WTC11 (cell line): ENCODE results near the gene CD4. TPM values are rescaled to one million over a fixed set of nuclear protein-coding genes. Genes with fewer than 3 reads are reported as not detected.

ENCODE experiments used
- ATAC-seq: fragments of 200-7000 bp; cut with Tn5 transposase; 2 replicates; pipeline ENCODE4 v1.10.0; 2021; ENCODE audit warnings: mild to moderate bottlenecking, moderate library complexity
- CTCF ChIA-PET: fragments of 300-600 bp; sonication (Branson Sonifier 250); formaldehyde crosslinking; loops from one replicate; lab custom pipeline; 2021; ENCODE audit warnings: antibody characterized with exemption; lab: Charles Lee
- POLR2A ChIA-PET: fragments of 350-600 bp; sonication (Branson Sonifier 250); formaldehyde crosslinking; loops from one replicate; lab custom pipeline; 2021; ENCODE audit warnings: antibody characterized with exemption; lab: Charles Lee
- DNase-seq: peaks from one replicate; pipeline ENCODE4 v3.0.0; 2021; ENCODE audit warnings: low spot score
- H3K27ac Mint-ChIP-seq: 2 replicates; pipeline ENCODE4 v1.8.0; 2021; ENCODE audit warnings: mixed read lengths
- H3K27me3 Mint-ChIP-seq: 2 replicates; pipeline ENCODE4 v1.8.0; 2021; ENCODE audit warnings: low read depth, mild to moderate bottlenecking, moderate library complexity, mixed read lengths
- H3K36me3 Mint-ChIP-seq: 2 replicates; pipeline ENCODE4 v1.8.0; 2021; ENCODE audit warnings: mixed read lengths
- H3K4me1 Mint-ChIP-seq: 2 replicates; pipeline ENCODE4 v1.8.0; 2022; ENCODE audit warnings: mixed read lengths
- H3K4me3 Mint-ChIP-seq: 2 replicates; pipeline ENCODE4 v1.8.0; 2021; ENCODE audit warnings: mild to moderate bottlenecking, moderate library complexity, mixed read lengths
- H3K9me3 Mint-ChIP-seq: 2 replicates; pipeline ENCODE4 v1.8.0; 2021; ENCODE audit warnings: mixed read lengths
- ELF4 ChIP-seq: sonication (generic); formaldehyde crosslinking; IDR thresholded peaks from 2 replicates; pipeline ENCODE4 v1.8.1; 2022; ENCODE audit warnings: low read depth, mild to moderate bottlenecking, moderate library complexity, missing genetic modification reagents
- ESRRA ChIP-seq: sonication (generic); formaldehyde crosslinking; IDR thresholded peaks from 2 replicates; pipeline ENCODE4 v1.8.1; 2022; ENCODE audit warnings: mild to moderate bottlenecking, missing genetic modification reagents, borderline replicate concordance
- JUN ChIP-seq: sonication (generic); formaldehyde crosslinking; IDR thresholded peaks from 2 replicates; pipeline ENCODE4 v1.8.0; 2023; ENCODE audit warnings: mild to moderate bottlenecking, missing genetic modification reagents
- KAT7 ChIP-seq: sonication (generic); formaldehyde crosslinking; IDR thresholded peaks from 2 replicates; pipeline ENCODE4 v1.8.1; 2023; ENCODE audit warnings: missing genetic modification reagents, mild to moderate bottlenecking, borderline replicate concordance
- SMAD3 ChIP-seq: sonication (generic); formaldehyde crosslinking; IDR thresholded peaks from 2 replicates; pipeline ENCODE4 v1.8.0; 2022; ENCODE audit warnings: missing genetic modification reagents, mild to moderate bottlenecking, borderline replicate concordance
- SMAD4 ChIP-seq: sonication (generic); formaldehyde crosslinking; IDR thresholded peaks from 2 replicates; pipeline ENCODE4 v1.8.0; 2022; ENCODE audit warnings: mild to moderate bottlenecking, missing genetic modification reagents
- ZBTB21 ChIP-seq: sonication (generic); formaldehyde crosslinking; IDR thresholded peaks from 2 replicates; pipeline ENCODE4 v1.8.1; 2023; ENCODE audit warnings: mild to moderate bottlenecking, missing genetic modification reagents, borderline replicate concordance
- ZNF671 ChIP-seq: fragments of 250-450 bp; sonication (Bioruptor Pico); IDR thresholded peaks from 2 replicates; pipeline ENCODE4 v1.8.0; 2021; ENCODE audit warnings: mild to moderate bottlenecking
- total RNA-seq: library from RNA; stranded (reverse); gene quantifications from 3 replicates; pipeline ENCODE4 v1.2.3, GENCODE V29; 2021
- TF ChIP-seq, protein P1 (sequence below): sonication (generic); formaldehyde crosslinking; IDR thresholded peaks from 2 replicates; pipeline ENCODE4 v1.8.0; 2022; ENCODE audit warnings: missing genetic modification reagents
- TF ChIP-seq, protein P2 (sequence below): sonication (generic); formaldehyde crosslinking; conservative IDR thresholded peaks from 2 replicates; pipeline ENCODE4 v1.8.1; 2023; ENCODE audit warnings: mild to moderate bottlenecking, low read depth, missing genetic modification reagents, moderate library complexity
- TF ChIP-seq, protein P3 (sequence below): sonication (generic); formaldehyde crosslinking; IDR thresholded peaks from 2 replicates; pipeline ENCODE4 v1.8.0; 2023; ENCODE audit warnings: missing genetic modification reagents
- TF ChIP-seq, protein P4 (sequence below): fragments of 250-450 bp; sonication (Bioruptor Pico); conservative IDR thresholded peaks from 2 replicates; pipeline ENCODE4 v1.9.0; 2021; ENCODE audit warnings: mild to moderate bottlenecking

Gene CD4
- total RNA-seq, 1 experiment from 2014 or later: 2.5 TPM

- TF ChIP-seq ELF4 (no peak), ZNF671 (CRISPR knock-in tag) (no peak), JUN (no peak)
- TF ChIP-seq, protein P1, sequence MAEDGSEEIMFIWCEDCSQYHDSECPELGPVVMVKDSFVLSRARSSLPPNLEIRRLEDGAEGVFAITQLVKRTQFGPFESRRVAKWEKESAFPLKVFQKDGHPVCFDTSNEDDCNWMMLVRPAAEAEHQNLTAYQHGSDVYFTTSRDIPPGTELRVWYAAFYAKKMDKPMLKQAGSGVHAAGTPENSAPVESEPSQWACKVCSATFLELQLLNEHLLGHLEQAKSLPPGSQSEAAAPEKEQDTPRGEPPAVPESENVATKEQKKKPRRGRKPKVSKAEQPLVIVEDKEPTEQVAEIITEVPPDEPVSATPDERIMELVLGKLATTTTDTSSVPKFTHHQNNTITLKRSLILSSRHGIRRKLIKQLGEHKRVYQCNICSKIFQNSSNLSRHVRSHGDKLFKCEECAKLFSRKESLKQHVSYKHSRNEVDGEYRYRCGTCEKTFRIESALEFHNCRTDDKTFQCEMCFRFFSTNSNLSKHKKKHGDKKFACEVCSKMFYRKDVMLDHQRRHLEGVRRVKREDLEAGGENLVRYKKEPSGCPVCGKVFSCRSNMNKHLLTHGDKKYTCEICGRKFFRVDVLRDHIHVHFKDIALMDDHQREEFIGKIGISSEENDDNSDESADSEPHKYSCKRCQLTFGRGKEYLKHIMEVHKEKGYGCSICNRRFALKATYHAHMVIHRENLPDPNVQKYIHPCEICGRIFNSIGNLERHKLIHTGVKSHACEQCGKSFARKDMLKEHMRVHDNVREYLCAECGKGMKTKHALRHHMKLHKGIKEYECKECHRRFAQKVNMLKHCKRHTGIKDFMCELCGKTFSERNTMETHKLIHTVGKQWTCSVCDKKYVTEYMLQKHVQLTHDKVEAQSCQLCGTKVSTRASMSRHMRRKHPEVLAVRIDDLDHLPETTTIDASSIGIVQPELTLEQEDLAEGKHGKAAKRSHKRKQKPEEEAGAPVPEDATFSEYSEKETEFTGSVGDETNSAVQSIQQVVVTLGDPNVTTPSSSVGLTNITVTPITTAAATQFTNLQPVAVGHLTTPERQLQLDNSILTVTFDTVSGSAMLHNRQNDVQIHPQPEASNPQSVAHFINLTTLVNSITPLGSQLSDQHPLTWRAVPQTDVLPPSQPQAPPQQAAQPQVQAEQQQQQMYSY: no peak
- TF ChIP-seq, protein P2, sequence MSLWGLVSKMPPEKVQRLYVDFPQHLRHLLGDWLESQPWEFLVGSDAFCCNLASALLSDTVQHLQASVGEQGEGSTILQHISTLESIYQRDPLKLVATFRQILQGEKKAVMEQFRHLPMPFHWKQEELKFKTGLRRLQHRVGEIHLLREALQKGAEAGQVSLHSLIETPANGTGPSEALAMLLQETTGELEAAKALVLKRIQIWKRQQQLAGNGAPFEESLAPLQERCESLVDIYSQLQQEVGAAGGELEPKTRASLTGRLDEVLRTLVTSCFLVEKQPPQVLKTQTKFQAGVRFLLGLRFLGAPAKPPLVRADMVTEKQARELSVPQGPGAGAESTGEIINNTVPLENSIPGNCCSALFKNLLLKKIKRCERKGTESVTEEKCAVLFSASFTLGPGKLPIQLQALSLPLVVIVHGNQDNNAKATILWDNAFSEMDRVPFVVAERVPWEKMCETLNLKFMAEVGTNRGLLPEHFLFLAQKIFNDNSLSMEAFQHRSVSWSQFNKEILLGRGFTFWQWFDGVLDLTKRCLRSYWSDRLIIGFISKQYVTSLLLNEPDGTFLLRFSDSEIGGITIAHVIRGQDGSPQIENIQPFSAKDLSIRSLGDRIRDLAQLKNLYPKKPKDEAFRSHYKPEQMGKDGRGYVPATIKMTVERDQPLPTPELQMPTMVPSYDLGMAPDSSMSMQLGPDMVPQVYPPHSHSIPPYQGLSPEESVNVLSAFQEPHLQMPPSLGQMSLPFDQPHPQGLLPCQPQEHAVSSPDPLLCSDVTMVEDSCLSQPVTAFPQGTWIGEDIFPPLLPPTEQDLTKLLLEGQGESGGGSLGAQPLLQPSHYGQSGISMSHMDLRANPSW (CRISPR knock-in tag): no peak
Measured at GRCh38 chr12:6799147-6799546, 9.8 kb downstream of the CD4 start (continued).

- CTCF ChIA-PET: interaction anchor here (0.6 kb wide), 2 partner anchors 14 to 19 kb away, joined by 3 to 4 read pairs; no protein-coding TSS in a partner anchor
- TF ChIP-seq SMAD4 (CRISPR knock-in tag) (no peak), KAT7 (CRISPR knock-in tag) (no peak), ZBTB21 (no peak), ESRRA (CRISPR knock-in tag) (no peak), SMAD3 (CRISPR knock-in tag) (no peak)
- TF ChIP-seq, protein P1: no peak
- TF ChIP-seq, protein P3, sequence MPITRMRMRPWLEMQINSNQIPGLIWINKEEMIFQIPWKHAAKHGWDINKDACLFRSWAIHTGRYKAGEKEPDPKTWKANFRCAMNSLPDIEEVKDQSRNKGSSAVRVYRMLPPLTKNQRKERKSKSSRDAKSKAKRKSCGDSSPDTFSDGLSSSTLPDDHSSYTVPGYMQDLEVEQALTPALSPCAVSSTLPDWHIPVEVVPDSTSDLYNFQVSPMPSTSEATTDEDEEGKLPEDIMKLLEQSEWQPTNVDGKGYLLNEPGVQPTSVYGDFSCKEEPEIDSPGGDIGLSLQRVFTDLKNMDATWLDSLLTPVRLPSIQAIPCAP (CRISPR knock-in tag): no peak
- TF ChIP-seq, protein P4, sequence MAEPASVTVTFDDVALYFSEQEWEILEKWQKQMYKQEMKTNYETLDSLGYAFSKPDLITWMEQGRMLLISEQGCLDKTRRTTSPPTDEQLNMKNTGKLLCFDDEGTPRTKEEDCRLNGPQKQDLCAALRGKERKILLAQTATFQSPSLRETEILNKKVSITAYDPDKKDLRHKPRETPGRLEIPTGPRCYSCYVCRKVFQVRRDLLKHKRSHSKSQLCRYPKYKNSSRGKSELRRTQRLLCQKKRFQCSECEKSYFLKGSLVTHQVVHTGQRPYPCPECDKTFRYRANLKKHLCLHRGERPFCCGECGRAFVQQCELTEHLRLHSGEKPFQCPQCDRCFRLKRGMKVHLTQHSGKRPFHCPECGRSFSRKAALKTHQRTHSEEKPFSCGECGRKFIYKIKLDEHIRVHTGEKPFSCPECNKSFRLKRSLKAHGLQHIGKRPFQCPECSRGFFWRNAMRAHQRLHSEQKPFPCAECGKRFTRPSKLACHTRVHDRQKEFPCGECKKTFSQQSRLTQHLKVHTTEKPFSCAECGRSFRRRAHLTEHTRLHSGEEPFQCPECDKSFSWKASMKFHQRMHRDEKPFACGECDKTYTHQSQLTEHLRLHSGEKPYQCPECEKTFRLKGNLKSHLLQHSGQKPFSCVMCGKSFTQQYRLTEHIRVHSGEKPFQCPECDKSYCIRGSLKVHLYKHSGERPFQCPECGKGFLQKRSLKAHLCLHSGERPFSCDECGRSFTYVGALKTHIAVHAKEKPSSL: no peak
- H3K9me3 Mint-ChIP-seq: peaks cover 4% of the 10 kb centered on the region
- no peak overlapping the region for H3K4me3 Mint-ChIP-seq
- POLR2A ChIA-PET: no interaction called here
- no peak overlapping the region for H3K27ac Mint-ChIP-seq
- peaks cover 18% of the 10 kb centered on the region for H3K4me1 Mint-ChIP-seq
- ATAC-seq: no peak
- H3K27me3 Mint-ChIP-seq: peaks cover 32% of the 10 kb centered on the region
- peaks cover 3% of the 10 kb centered on the region for H3K36me3 Mint-ChIP-seq
- DNase-seq: no peak
Measured at GRCh38 chr12:6807170-6807569, 17.8 kb downstream of the CD4 start.
